Stimulated activated CD4-positive, alpha-beta T cell treated with anti-CD3 and anti-CD28 coated beads, Interleukin-1b, Interleukin-23, amount 100 ng/mL, for 48 hours (primary cell): Measurements from ENCODE around the gene TVP23A.
"Not testable (repeated sequence)": the region's sequence is repeated elsewhere in the genome, so short reads cannot be mapped to it uniquely, and the experiment has no call there.

Experiments
- DNase-seq: peaks from one replicate; pipeline ENCODE4 v3.0.0-alpha.2; 2020

The TVP23A gene

DNA sequence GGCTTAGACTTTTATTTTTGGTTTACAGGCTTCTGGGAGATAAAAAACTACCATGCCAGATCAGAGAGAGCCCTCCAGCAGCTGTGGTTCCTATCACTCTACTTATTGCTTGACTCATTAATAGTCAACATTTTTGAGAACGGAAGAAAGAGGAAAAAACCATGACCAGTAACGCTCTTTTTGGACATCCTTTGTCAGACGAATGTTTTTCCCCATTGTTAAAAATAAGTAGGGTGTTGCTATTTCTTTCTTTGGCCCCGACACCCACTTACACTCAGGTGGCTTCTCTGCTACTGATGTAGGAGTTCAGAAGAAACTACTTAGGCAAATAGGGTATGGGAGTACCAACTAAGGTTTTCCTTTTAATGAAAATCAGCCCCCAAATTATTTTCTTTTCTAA, 27.5 kb downstream of the TVP23A start:
- no peak for DNase-seq

DNA sequence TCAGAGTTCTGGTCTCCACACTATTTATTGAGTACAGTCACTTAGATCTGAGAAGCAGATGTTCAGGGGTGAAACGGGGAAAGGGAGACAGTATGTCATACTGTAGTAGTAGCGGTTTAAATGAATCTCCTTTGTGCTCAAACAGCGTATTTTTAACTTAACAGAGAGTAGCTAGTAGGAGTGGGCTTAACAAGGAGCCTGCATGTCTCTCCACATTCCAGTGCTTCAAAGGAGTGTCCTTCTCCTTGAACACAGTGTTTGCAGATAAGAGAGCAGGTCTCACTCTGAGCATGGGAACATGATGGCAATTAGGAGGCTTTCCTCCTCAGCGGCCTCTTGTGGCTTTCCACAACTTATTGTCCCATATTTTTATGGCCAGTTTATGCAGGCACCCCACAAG, 30.0 kb downstream of the TVP23A start:
- DNase-seq: not testable (repeated sequence)

DNA sequence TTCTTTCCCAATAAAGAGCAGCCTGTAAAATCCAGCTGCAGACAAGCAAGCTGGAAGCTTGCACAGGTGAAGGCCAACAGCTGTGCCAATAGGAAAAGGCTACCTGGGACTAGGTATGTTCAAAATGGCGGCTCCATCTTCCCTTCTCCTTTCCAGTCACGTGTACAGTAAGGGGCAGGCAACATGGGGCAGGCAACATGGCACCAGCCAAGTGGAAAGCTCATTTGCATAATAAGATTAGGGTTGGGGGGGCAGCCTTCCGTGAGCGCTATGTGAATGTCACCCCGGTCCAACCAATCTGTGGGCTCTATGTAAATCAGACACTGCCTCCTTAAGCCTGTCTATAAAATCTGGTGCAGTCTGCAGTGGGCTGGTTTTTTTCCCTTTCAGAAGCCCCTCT, 31.3 kb downstream of the TVP23A start:
- DNase-seq: no peak

DNA sequence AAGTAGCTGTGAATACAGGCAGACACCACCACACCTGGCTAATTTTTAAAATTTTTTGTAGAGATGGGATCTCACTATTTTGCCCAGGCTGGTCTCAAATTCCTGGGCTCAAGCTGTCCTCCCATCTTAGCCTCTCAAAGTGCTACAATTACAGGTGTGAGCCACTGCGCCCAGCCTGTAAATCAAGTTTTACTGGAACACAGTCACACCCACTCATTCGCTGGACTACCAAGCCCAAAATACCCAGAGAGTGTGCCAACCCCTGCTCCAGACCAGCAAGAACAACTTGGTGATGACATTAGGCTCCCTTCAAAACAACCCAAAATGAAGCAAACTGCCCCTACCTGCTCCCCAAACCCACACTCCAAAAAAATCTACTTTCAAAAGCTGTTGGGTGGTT, 36.0 kb downstream of the TVP23A start:
- DNase-seq: no peak

DNA sequence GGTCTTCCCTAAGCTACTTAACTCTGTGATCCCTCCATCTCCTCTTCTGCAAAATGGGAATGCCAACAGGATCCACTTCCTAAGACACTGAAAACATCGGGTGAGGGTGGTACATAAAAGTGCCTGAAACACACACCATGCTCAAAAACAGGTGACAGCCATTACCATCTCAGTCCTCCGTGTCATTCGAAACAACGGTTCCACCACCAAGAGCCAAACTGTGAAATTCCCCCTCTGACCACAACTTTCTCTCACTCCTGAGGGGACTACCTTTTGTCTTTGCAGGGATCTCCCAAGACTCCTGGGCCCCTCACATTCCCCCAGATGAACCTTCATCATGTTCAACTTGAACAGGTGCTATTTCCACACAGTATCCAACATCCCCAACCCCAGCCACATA, 38.0 kb downstream of the TVP23A start:
- no peak for DNase-seq

DNA sequence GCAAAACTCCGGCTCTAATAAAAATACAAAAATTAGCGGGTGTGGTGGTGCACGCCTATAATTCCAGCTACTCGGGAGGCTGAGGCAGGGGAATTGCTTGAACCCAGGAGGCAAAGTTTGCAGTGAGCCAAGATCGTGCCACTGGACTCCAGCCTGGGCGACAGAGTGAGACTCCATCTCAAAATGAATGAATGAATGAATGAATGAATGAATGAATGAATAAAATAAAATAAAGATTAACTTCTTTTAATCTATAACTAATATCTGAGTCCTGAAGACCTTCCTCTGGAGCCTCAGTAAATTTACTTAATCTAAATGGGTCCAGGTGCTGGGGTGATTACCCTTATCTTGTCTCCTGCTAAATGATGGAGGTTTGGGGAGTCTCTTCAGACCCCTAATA, 38.7 kb downstream of the TVP23A start:
- not testable (repeated sequence) for DNase-seq

DNA sequence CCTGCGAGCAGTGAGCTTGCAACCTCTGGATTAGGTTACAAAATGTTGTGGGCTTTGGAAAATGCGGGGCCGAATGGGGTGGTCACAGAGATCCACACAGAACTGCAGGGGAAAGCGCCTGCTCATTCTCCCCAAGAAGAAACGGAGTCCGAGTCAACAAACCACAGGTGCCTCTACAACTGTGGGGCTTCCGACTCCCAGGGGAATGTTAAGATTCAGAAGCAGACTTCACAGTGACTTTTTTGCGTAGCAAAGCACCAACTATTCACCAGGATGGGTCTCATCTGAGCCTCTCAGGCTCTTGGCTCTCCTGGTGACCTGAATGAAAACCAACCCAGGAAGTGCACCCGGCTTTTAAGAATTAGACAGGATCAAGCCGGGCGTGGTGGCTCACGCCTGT, 41.2 kb downstream of the TVP23A start:
- DNase-seq: no peak

DNA sequence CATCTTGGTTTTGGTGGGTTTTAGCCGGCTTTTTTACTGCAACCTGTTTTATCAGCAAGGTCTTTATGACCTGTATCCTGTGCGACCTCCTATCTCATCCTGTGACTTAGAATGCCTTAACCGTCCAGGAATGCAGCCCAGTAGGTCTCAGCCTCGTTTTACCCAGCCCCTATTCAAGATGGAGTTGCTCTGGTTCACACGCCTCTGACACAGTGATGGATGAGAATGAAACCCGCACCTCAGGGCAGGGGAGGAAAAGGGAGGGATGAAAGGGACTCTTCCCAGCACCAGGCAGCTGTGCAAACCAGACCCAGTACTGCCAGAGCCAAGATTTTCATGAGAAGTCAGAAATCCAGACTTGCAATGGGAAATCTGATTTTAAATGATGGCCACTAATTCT, 41.7 kb downstream of the TVP23A start:
- DNase-seq: not testable (repeated sequence)

DNA sequence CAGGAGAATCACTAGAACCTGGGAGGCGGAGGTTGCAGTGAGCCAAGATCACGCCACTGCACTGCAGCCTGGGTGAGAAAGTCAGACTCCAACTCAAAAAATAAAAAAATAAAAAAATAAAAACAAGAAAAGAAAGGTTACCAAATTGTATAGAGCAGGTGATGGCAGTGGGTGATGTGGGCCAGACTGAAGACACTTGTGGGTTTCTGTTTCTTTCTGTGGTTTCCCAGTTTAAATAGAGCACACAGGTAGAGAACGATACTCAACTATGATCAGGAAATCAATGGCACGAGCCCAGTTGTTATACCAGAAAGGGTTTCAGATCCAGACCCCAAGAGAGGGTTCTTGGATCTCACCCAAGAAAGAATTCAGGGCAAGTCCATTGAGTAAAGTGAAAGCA, 42.3 kb downstream of the TVP23A start:
- no peak for DNase-seq

DNA sequence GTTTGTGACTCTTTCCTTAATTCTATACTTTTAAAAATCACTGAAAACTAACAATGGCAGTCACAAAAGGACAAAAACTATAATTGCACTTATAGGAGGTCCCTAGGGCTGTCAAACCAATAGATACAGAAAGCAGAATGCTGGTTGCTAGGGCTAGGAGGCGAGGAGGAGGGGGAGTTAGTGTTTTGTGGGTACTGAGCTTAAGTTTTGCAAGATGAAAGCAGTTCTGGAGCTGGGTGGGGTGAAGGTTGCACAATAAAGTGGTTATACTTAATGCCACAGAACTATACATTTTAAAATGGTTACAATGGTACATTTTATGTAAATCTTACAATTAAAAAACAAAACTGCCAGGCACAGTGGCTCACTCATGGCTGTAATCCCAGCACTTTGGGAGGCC, 47.7 kb downstream of the TVP23A start:
- DNase-seq: no peak

DNA sequence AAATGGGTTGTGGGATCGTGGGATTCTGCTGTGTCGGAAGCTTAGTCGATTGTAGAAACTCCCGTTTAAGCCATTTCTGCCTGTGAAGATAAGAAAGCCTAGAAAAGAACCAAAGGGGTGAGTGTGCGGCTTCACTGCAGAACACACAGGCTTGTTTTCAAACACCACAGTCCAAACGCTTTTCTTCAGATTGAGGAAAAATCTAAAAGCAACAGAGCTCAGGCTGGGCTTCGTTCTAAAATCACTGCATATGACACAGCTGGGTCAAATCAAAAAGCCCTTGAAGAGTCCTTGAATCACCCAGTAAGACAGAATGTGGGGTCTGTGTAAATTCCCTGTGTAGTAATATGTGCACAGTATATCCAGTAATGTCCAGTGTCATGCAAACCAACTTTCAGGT, 49.2 kb downstream of the TVP23A start:
- DNase-seq: no peak

DNA sequence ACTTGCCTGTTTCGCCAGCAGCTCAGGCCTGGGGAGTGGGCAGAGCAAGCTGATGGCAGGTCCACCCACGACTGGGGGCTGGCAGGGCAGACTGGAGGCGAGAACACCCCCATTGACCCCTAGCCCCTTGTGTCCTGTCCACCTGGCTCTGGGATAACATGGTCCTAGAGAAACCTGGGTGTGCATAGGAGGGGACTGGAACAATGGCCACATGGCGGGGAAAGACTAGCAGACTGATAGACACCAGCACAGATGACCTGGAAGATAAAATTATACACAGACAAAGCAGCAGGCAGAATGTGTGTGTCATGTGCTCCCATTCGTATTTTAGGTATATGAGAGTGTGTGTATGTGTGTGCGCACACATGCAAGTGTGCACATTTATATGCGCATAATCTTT, 51.5 kb downstream of the TVP23A start:
- no peak for DNase-seq

DNA sequence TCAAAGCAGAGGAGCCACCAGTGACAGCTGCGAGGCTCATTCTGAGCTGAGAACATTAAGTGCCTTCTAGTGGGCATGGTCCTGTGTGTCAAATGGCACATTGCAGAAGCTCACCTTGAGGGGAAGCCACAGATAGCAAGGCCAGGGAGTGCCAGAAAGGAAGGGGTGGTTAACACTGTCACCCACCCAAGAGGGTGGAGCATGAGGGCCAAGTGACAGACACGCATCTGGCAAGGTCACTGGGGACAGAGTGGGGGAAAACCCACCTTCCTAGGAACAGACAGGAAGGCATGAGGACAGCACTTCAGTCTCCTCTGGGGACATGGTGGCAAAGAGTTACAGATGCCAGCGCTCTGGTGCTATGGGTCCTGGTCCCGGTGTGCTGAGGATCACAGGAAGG, 52.8 kb downstream of the TVP23A start:
- DNase-seq: no peak

DNA sequence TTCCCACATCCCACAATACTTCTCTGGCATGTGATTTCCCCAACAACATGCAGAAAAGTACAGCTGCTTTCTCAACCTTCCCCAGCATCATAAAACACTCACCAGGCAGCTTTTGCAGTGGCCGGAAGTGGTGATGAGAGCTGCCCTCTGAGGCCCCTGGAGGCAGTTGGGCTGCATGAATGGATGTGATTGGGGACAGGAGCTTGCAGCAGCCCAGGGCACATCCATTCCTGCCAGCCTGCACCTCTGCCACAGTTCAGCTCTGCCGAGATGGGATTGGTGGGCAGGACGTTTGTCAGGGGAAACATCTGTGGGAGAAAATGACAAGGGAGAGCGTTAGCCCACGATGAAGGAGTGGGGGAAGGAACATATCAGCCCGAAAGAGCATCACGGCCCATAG, 55.1 kb downstream of the TVP23A start:
- no peak for DNase-seq

DNA sequence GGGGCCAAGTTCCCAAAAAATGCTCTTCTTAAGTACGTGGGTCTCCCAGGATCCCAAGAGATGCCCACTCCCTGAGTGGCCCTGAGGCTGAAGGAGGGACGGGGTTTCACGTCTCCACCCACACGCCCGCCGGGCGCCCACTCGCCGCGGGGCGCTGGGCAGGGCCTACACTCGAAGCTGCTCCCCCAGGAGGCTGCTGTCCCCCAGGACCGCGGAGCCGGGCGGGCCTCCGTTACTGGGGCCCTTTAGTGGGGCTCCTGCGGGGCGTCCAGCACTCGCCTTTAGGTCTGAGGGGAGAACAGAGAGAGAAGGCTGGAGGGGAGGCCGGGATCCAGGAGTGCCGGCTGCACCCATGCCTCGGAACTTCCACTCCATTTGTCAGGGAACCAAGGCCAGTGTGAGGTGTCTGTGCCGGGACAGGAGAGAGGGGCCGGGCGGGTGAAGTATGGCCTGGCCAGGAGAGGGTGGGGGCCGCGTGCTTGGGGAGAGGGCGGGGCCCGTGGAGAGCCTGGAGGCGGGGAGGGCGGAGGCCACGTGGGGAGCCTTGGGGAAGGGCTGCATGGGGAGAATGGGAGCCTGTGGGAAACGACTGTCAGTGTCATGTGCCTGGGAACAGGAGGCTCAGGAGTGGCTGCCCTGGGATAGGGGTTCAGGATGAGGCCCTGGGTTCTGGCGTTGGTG, 56.1 kb downstream of the TVP23A start:
- DNase-seq: no peak

DNA sequence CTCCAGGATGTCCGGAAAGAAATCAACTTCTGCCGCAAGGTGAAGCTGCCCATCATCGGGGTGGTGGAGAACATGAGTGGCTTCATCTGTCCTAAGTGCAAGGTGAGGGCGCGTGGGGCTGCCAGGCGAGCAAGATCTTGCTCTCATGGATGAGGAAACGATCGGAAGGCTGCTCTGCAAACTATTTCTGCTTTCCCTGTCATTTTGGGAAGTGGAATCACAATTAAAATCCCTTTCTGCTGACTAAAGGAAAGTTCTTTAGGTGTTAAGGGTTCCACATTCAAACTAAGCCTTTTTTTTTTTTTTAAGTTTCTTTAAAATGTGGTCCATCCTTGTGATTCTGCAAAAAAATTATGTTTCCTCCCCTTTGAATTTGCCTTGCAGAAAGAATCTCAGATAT, 57.2 kb downstream of the TVP23A start:
- no peak for DNase-seq

DNA sequence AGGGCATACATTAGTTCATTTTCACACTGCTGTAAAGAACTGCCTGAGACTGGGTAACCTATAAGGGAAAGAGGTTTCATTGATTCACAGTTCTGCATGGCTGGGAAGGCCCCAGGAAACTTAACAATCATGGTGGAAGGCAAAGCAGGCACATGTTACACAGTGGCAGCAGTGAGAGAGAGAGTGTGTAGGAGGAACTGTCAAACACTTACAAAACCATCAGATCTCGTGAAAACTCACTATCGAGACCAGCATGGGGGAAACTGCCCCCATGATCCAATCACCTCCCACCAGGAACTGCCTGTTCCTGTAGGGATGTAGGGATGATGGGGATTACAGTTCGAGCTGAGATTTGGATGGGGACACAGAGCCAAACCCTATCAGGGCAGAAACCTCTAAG, 57.7 kb downstream of the TVP23A start:
- no peak for DNase-seq

DNA sequence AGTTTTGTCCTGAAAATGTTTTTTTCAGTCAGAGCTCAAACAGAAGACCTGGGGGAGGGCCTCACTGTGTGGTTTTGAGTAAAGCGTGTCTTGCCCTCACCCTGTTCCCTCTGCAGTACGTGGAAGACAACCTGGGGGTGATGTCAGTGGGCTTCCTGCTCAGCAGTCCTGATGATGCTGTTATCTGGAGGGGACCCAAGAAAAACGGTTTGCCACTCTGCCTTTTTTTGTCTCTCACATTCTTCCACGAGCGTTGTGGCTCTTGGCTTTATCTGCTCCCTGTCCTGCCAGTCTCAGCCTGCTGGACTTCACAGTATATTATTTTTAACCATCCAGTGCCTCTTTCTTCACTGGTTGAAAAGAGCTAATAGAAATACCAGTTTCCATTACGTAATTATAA, 62.0 kb downstream of the TVP23A start:
- DNase-seq: no peak

DNA sequence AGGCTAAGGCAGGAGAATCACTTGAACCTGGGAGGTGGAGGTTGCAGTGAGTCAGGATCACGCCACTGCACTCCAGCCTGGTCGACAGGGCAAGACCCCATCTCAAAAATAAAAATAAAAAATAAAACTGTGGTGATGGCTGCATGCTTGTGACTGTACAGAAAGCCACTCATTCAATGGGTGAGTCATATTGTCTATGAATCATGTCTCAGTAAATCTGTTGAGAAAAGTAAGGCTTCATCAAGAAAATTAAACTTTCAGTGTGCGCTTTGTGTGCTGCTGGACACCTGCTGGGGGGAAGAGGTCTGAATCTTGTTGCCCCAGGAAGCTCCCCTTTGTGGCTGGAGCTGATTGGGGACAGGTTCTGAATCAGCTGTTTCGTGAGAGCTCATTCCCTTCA, 63.7 kb downstream of the TVP23A start:
- DNase-seq: no peak

DNA sequence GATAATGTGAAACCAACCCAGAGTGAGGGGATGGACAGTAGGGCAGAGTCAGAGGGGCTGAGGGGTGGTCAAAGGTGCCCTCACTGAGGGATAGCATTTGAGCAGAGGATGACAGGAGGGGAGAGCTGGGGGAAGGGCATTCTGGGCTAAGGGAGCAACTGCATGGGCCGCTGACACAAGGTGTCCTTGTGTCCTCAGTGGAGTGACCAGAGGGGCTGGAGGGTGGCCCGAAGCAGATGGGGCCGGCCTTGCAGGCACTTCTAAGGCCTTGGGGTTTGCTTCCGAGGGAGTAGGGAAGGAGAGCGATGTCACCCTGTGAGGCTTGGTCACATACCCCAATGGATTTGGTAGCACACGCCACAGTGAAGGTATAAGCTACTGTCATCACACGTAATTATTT, 64.9 kb downstream of the TVP23A start:
- DNase-seq: no peak

DNA sequence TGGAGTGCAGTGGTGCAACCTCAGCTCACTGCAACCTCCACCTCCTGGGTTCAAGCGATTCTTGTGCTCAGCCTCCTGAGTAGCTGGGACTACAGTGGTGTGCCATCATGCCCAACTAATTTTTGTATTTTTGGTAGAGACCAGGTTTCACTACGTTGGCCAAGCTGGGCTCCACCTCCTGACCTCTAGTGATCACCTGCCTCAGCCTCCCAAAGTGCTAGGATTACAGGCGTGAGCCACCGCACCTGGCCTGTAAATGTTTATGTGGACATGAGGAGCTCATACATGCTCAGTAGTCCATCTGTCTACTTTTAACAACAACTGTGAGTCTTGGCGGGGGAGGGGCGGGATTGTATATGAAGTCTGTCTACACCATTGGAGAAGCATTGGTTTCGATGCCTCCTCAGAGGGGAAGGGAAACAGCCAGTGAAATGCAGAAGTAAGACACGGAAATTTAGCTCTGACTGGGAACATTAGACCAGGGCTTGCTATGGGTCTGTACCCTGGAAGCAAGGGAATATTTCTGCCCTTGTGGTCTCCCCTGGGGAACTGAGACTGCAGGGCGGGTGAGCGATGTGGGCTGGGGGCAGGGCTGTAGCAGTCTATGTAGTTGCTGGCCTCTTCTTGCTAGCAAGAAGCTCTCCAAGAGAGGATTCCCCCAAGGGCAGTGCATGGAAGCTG, 65.6 kb downstream of the TVP23A start:
- DNase-seq: no peak

DNA sequence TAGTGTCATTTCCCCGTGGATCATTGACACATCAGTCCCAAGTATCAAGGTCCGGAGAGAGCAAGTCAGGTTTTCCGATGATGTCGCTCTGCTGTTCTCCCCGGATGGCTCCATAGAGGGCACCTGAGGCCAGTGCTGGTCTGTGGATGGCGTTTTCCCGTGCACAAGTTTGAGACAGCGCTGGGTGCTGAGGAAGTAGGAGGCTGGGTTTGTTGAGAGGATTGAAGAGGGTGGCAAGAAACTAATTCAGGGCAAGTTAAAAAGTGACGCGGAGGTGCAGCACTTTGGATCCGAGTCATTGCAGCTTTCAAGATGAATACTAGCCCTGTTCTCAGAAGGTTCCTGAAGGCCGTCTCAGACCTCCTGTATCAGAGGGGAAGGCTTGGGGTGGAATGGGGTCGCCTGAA, 67.3 kb downstream of the TVP23A start:
- peak; percentile 54 for DNase-seq

DNA sequence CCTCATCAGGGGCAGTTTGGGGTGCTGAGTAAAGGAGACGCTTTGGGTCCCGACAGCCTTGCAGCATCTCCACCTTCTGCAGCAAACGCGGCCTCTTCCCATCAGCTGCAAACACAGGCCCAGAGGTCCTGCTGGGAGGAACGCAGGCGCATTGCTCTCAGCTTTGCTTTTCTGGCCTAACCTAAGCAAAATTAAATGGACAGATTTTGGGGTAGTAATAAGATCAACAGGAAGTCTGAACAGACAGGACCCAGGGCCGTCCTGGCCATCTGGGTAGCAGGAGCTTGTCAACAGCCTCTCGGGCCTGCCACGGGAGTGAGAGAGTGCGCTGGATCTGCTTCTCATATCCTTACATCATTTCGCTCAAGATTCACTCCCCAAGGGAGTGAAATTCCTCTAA, 67.8 kb downstream of the TVP23A start:
- DNase-seq: no peak

DNA sequence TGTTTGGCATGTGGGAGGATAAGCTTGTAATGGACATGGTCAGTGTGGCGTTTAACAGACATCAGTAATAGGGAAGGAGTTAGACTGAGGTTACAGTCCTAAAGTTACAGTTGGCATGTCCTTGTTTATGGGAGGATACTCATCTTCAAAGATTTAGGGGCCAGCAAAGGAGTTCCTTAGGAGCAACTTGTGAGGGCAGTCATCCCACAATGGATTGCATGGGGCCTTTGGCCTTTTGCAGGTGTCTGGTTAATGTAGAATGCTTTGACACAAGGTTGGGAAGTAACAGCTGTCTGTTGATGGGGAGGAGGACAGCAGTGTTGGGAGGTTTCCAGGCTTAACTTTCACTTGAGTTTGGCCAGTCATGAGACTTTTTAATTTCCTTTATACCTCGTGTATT, 72.8 kb downstream of the TVP23A start:
- no peak for DNase-seq

DNA sequence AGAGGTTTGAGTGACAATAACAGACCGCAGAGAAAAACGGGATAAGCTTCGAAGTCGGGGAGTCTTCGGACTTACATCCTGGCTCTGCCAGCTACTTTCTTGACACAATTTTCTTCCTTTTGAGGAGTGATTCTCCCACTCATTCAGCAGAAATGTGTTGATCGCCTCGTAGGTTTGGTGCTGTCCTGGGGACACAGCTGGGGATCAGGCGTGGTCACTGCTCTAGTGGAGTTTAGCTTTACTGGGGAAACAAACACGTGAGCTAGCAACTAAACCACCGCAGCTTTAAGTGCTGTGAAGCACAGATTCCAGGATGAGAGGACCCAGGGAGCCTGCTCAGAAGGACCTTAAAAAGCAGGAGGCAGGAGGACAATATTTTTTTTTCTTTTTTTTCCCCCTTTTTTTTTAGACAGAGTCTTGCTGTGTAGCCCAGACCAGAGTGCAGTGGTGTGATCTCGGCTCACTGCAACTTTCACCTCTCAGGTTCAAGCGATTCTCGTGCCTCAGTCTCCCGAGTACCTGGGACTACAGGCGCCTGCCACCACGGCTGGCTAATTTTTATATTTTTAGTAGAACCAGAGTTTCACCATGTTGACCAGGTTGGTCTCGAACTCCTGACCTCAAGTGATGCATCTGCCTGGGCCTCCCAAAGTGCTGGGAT, 74.1 kb downstream of the TVP23A start:
- DNase-seq: no peak
